GM04503 (cell line): Measurements from ENCODE around the gene MDM1.

Experiments used
- DNase-seq: peaks from one replicate; pipeline ENCODE4 v3.0.0-alpha.2; 2012; ENCODE audit warnings: low read depth

Gene MDM1

DNA sequence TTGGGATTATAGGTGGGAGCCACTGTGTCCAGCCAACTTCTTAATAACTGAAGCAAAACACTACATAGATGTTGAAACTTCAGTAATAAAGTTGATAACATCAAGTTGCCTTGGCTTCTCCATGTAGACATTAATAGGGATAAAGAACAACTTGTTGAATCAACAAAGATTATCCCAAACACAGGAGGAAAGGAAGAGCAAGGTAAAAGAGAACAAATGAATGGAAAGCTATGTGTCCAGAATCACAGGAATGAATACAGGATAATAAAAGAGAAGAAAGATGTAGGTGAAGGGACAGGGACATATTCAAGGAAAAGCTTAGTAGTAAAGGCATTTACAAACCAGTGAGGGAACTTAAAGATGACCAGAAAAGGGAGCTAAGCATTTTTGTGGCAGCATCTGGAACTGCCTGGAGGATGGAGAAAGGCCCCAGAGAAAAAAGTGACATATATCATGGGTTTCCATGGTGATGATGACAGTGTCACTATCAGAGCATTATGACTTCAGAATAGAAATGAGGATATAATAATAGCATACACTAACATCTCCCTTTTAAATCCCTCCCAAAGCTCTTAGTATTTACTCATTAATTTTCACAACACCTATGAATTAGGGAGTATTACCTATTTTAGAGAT lies 24.0 kb upstream of the MDM1 start:
- no peak for DNase-seq

DNA sequence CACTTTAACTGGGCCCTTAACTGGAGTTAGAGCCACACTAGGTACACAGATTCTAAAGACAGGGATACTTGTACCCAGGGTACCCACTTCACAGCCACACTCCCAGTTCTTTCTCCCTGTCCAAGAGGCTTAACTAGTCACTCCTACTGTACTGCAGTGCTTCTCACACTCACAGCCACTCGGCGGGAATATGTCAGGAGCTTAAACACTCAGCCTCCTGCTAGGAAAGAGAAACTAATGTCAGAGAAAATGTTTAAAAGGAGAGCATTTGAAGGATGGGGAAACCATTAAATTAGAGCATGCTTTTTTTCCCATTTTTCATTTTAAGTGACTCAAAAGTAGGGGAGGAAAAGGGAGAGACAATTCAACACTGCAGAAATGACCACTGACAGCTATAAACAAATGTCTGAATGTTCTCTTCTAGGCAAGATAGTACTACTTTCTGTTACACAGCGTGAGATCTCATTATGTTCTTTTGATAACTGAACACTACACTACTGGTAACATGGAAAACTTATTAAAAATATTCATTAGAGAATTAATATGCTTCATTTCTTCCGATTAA lies 22.9 kb upstream of the MDM1 start:
- DNase-seq: no peak

DNA sequence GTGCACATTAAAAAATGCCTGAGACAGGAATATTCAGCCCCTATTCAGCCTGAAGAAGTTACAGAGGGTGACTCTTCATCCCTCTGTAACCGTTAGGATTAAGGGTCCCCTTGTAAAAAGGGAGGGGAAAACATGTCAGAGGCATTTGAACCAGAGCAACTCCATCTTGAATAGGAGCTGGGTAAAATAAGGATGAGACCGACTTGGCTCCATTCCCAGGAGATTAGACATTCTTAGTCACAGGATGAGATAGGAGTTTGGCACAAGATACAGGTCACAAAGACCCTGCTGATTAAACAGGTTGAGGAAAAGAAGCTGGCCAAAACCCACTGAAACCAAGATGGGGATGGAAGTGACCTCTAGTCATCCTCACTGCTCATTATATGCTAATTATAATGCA lies 19.9 kb upstream of the MDM1 start:
- DNase-seq: no peak

DNA sequence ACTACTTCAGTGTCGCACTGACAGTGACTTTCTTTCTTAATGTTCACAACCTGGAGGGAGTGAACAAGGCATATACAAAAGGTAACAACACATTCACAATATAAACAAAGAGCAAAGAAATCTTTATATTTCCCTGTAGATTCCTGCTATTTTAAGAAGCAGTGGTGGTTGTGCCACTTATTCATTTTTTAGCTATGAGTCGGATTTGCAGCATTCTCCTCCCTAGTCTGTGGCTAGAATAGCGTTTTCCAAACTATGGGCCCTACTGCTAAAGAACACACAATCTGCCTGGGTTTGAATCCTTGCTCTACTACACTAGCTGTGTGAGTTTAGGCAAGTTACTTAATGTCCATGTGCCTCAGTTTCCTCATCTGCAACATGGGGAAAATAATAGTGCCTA lies 18.6 kb upstream of the MDM1 start:
- DNase-seq: peak; percentile 25

DNA sequence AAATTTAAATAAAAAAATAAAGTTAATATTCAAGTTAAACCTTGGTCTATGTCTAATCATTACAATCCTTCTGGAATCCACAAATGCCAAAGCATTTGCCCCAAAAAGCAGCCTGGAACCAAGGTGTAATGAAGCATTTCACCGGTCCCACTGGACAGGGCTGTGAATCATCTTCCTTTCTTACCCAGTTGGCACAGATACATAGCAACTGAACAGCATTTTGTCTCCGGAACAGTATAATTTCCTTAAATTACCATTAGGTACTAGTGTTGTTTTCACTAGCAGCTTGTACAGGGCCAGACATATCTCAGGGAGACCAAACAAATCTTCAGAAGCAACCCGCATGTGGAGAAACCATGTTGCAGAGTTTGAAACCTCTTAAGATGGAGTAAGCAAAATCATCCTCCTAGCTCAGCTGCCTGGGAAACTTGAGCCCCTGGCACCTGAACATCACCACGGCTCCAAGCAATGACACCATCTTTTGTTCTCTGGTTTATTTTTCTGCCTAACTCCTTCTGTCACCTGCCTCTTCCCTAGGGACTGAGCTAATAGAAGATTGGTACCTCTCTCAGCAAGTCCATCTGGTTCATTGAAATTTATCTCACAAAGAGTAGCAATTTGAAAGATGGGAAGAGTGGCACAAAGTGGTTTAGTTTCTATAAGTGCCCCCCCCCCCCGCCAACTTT lies 17.9 kb upstream of the MDM1 start:
- DNase-seq: no peak

DNA sequence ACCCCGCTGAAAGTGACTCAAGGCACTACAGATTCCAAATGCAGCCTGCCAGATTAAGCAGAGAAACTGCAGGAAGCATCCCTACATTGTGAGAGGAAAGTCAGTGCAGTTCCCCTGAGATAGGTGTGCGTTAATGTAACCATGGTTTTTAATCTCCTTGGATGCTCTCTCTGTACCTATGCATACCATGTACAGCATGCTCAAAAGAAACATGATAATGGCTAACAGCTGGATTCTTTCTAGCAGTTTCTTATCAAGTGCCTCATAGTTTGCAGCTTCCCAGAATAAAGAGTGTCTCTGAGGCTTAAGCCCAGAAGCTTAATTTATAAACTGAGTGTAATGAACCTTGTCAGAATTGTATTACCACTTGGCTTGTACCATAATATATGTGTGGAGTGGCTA lies 17.1 kb upstream of the MDM1 start:
- DNase-seq: no peak

DNA sequence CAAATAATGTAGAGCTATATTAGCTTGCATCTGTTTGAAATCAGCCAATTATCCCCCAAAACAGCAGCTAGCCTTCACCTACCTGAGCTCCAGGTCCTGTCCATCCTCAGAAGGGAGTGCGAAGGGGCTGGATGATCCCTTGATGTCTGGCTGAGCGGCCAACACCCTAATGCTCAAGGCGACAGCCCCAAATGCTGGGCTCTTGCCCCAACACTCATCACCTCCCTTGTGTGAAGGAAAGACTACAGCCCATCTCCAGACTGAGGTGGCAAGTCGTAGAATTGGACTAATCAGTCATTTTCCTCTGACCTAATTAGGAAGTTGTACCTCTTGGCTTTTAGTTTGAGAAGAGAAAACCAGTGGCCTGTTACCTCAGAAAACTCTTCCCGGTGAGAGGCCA lies 16.3 kb upstream of the MDM1 start:
- no peak for DNase-seq

DNA sequence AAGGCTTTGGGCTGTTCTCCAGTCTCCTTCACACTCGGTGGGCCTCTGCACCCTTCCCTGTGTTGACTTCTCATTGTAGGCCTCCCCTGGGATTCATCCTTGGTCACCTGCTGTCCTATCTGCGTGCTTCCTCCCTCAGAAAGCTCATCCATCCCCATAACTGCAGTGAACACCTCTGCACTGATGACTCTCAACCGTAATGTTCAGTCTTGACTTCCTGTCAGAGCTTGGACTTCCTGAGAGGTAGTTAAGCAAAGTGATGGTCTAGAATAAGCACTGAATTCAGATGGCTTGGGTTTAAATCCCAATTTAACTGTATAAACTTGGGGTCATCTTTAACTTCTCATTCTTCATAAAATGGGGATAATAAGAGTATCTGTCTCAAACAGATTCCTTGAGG lies 13.6 kb upstream of the MDM1 start:
- DNase-seq: no peak

DNA sequence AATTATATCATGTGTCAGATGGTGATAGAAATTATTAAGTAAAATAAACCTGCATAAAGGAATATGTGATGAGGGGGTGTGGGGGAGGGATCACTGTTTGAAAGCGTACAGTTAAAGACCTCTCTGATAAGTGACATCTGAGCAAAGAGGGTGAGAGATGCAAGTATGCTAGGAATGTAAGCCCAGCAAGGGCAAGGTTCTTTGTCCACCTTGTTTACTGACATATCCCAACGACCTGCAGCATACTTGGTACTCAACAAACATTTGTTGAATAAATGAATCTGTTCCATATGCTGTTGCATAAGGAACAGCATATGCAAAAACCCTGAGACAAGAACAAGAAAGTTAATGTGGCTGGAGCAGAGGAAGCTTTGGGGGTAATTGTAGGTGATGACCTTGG lies 12.0 kb upstream of the MDM1 start:
- no peak for DNase-seq

DNA sequence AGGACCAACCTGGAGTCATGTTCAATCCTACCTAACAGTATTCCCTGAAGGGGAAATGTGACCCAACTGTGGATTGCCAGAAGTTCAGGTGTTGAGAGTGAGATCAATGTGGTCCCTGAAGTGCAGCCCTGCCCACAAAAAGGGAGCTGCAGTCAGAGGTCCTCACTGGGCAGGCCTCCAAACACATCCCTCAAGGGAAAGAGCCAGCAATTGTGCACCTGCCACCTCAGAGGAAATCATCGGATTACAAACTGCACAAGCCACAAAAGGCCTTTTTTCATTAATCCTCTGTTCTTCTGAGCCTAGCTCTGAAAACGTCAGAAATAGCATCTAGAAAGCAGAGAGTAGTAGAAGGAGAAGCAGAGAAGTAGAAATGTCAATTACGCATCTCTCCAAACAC lies 10.8 kb upstream of the MDM1 start:
- no peak for DNase-seq

DNA sequence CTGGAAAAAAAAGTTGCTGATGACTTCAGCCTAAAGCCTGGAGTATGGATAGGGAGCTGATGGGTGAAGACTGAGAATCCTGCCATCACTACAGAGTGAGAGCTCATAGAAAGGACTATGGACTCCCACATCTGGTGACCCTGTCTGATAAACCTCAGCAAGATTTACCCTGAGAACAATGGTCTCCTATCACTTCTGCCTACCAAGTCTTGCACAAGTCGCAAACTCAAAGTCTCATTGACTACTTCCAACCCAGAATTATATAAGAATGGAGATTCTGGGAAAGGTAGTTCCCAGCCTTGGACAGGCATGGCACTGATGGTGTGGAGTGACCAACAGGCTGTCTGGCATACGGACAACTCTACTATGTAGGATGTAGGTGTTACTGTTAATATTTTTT lies 9.7 kb upstream of the MDM1 start:
- no peak for DNase-seq

DNA sequence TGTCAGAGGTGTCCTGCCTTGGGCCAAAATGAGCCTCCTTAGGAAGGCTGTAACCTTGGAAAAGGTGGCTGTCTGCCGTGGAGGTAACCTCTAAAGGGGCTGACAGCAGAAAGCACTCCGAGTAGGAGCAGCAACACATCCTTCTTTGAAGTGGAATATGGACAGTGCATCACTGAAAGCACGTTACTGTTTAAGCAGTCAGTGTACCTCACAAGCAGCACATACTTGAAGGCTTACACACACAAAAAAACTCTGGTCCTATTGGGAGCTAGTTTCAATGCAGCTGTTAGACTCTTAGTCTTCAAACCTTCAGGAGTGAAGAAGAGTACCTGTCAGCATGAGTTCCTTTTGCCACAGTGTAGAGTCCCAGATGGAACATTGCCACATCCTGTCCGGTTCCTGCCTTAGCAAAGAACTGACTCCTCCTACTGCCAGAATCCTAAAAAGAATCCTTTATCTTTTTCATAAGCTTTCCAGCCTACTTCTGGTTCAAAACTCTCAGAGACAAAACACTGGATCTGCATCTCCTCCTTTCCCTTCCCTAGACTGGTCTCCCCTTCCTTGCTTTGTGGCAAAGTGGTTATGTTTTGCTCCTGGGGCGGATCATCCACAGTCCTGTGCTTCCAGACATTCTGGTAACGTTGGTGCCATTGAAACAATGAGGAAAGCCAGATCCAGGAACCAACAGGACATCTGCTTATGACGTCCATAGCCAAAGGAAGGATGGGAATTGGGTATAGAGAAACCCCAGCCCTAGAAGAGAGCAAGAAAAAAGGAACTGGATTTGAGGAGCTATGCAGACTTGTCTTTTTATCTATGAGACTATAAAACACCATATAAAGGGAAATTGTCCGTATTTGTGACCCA lies 8.5 kb upstream of the MDM1 start:
- no peak for DNase-seq

DNA sequence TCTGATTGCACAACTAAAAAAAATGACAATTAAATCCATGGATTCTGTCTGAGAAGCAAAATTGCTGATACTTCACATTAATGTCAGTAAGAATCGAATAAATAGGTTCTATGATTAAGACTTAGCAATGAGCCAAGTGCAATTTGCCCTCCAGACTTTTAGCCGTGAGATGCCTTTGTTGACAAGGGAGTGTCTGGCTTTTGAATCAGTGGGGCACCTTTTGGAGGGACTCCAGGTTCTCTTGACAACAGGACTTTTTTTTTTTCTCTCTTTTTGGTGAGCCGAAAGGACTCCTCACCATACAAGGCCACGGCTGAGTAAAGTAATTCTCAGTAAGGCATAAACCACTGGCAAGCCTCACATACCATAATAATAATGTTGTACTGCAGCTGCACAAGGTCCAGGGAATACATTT lies 4.7 kb upstream of the MDM1 start:
- no peak for DNase-seq

DNA sequence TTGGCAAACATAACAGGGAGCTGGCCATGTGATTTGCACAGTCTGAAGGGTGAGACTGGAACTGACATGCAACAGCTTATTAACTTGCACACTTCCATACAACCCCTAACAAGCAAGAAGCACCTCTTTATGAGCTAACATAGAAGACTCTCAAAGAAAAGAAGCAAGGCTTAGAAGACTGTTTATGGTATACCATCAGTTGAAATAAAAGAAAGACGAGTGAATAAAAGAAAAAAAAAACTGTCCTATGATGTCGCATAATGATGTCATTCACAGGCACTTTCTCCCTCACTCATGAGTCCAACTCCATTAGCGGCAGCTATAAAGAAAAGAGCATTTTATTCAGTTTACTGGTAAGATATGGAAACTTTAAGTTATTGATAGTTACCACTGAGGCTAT lies 3.3 kb upstream of the MDM1 start:
- no peak for DNase-seq

DNA sequence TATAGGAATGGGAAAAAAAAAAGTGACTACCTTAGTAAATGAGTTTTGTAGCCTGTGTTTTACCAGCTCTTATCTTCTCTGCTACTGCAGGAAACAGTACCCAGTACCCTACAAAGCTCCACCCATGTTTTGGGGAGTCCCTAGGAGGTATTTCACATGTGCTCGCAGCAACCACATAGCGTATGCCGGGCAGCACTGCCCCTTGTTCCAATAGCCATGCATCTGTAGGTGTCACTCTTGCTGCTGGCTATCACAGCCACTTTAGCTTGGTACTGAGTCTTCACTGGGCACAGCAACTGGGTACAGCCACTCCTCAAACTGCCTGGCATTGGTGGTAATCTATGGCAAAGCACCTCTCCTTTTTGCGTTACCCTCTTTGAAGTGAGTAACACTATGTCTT lies 2.0 kb upstream of the MDM1 start:
- DNase-seq: no peak

DNA sequence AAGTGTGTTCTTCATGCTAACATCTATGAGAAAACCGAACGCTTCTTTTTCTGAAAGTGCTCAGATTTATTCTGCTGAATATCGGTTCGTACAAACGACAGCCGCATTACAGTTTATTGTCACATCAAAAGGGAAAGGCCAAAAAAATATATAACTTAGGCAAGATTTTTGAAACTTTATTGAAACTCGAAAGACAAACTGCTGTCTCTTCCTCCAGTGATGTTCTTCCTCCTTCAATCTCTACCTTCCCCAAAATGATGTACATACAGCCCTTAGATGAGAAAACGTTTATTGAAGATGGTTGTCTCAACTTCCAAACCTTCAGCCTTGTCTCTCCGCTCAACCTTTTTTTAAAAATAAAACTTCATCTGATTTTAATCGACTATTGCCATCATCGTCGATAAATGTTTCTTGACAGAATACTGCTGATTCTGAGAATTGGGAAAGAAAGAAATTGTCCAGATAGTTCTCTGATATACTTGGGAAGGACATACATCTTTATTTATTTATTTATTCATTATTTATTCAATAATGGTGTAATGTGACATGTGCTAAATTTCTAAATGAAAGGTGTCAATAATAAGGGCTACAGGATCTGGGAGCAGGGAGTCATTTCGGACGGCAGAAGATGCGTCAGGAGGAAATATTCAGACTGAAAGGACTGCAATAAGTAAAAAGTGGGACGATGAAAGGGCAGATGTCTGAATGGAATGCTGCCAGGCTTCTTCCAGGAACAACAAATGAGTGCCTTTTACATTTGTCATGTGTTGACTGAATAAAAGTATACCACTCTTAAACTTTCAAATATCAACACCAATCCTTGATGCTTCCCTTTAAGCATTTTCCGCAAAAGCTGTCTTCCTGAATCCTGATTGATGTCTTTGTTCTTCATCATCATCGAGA lies 817 bp upstream of the MDM1 start:
- no peak for DNase-seq

DNA sequence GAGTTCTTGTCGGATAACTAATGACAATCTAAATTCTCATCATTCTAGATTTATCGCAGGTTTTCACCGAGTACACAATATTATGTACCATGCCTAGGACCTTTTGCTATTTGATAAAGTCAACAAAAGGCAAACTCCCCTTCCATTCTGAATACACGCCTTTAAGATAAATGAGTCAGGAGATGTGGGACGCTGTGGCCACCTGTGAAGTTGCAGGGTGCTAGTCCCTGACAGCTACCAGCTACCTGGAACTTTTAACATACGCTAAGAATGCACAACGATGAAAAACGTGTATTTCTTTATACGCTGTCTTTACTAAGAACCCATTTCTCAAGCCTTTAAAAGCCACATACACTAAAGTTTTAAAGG lies 678 bp downstream of the MDM1 start:
- no peak for DNase-seq

DNA sequence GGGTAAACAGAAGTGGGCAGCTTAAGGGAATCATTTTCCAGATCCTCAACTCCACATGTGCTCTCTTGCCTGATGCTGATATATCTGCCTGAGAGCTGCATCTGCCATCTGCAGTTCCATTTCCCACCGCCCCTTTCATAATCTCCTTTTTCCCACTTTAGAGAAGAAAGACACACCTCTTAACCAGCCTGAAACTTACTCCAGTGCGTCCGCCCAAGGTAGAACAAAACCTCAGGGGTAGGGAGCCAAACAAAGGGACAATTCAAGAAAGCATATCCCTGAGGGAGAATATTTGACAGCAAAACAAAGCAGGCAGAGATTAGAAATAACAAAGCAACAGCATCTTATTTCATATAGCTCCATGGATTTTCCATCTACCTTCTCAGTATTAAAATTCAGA lies 4.3 kb downstream of the MDM1 start:
- DNase-seq: no peak

DNA sequence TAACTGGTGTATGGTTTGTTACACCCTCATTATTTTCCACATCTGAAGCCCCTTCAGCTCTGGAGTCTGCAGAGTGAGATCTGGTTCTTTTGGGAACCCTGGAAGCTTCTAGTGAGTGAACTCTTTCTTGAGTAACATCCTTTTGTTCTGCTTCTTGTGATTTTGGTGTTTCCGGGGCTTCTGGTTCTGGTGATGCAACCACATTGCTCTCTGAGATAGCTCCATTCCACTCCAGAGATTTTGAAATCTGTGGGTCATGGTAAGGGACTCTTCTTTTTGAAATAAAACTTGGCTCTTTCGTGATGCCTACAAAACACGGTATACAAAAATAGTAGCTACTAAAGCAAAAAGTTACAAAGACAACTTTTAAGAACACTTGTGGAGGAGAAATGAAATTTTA lies 5.4 kb downstream of the MDM1 start:
- DNase-seq: no peak

DNA sequence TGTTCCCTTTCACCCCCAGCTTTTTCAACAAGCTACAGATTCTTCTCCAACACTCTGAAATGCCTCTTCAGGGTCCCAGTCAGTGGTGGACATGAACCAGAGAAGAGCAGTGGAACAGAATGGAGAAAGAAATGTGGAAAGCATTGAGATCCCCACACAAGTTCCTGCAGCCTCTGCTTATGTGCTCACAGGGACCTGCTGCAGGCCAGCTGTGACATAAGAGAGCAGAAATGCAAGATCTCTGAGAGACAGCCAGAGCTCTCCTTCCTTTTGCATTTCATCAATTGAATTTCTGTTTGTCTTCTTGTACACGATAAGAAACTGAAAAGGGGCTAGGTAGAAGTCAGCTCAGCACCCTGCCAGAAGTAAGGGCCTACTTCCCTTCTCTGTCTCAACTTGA lies 6.2 kb downstream of the MDM1 start:
- no peak for DNase-seq

DNA sequence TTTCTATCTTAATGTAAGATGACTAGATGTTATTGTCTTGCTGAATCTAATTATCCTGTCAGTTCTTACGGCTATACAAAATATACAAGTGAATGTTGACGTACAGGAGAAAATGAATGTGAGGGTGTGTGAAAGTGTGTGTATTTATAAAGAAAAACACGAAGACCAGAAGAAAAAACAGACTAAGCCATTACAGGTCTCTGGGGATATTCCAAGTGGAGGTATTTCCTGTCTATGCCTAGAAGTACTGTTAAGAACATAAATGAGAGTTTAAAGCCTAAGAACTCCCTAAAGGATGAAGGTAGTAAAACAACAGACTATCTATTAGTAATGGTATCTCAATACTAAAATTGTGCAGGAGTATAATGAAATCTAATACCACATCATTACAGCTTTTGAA lies 7.6 kb downstream of the MDM1 start:
- DNase-seq: no peak

DNA sequence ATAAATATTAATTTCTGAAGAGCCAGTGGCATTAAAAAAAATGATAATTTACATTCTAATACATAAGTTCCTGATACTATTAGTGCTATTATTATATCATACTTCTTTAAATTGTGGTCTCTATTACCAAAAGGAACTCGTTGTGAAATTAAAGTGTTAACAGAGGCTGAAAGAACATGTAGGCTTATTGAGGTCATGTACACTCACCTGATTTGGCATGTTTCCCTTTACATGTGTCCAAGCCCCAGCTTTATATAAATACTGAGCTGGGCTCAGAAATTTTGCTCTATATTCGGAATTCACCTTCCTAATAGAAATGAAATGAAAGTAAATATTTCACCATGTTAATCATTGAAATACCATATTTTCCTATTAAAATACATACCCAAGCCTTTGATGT lies 11.0 kb downstream of the MDM1 start:
- DNase-seq: no peak
